ENCODE data around the gene OR6K3. TPM values are rescaled to one million over a fixed set of nuclear protein-coding genes. Genes with fewer than 3 reads are reported as not detected.

The OR6K3 gene
- not detected in 2 replicates for total RNA-seq

GRCh38 chr1:158720620-158721019 is at the start of gene OR6K3:
Gene OR6K3 (minus strand): TSS chr1:158720720. CDS start chr1:158718115, 2,605 bp downstream.

GRCh38 chr1:158754420-158754819 is 33.9 kb upstream of the OR6K3 start, which contains the start of gene OR6K6:
Gene OR6K6 (plus strand): TSS chr1:158754720. CDS start chr1:158754888, 168 bp downstream.

GRCh38 chr1:158700552-158700951 is 20.0 kb downstream of the OR6K3 start, which contains the start of gene OR6K2:
Gene OR6K2 (minus strand): TSS chr1:158700652. CDS start chr1:158700652, 0 bp downstream.

GRCh38 chr1:158686111-158687009 is 34.2 kb downstream of the OR6K3 start, which contains the start of gene SPTA1:
Gene SPTA1 (minus strand): TSS chr1:158686715. CDS start chr1:158686517, 198 bp downstream.

Other genes with a start within 250 kb of the OR6K3 start
- gene OR10R2, start 248.5 kb downstream of the OR6K3 start, total RNA-seq: not detected in 2 replicates
- not detected in 2 replicates for gene OR6Y1, start 166.3 kb downstream of the OR6K3 start, total RNA-seq
- not detected in 2 replicates for gene OR6P1, start 150.1 kb downstream of the OR6K3 start, total RNA-seq
- gene OR10X1, start 140.8 kb downstream of the OR6K3 start, total RNA-seq: not detected in 2 replicates
- gene OR10Z1, start 115.5 kb downstream of the OR6K3 start, total RNA-seq: not detected in 2 replicates
- gene SPTA1, start 34.0 kb downstream of the OR6K3 start, total RNA-seq: 0.20 and 0.25 TPM in 2 replicates
- not detected in 2 replicates for gene OR6K2, start 20.1 kb downstream of the OR6K3 start, total RNA-seq
- not detected in 2 replicates for gene OR6K6, start 34.0 kb upstream of the OR6K3 start, total RNA-seq
- not detected in 2 replicates for gene OR6N1, start 51.5 kb upstream of the OR6K3 start, total RNA-seq
- gene OR6N2, start 60.5 kb upstream of the OR6K3 start, total RNA-seq: not detected in 2 replicates
- gene MNDA, start 110.6 kb upstream of the OR6K3 start, total RNA-seq: not detected in 2 replicates
- gene PYHIN1, start 210.8 kb upstream of the OR6K3 start, total RNA-seq: not detected in 2 replicates